Stimulated activated CD4-positive, alpha-beta T cell treated with anti-CD3 and anti-CD28 coated beads, TNF-alpha, amount 100 ng/mL, for 24 hours (primary cell): ENCODE results near the gene ATRNL1.

Experiments used
- DNase-seq, 3 experiments: peaks; one replicate each; pipeline ENCODE4 v3.0.0-alpha.2; 2020; ENCODE audit warnings: low read depth in 3 of 3

ATRNL1 gene

DNA sequence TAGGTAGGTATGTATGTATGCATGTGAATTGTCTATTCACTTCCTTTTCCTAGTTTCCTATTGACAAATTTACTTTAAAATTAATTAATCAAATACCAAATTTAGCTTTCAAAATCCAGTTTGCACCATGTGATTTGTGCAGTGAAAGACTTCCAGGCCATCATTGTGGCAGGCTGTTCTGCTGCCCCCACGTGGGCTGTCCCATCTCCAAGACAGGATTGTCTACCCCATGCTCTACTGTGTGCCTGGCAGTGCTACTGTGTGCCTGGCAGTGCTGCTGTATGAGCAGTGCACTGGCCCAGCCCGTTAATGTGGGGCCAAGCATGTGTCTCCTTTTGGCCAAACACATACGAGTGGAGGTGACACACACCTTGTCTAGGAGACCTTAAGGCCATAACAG, 805.1 kb downstream of the ATRNL1 start:
- DNase-seq = no peak

GRCh38 chr10:115902596-115902995, 809.4 kb downstream of the ATRNL1 start:
- no peak for DNase-seq

DNA sequence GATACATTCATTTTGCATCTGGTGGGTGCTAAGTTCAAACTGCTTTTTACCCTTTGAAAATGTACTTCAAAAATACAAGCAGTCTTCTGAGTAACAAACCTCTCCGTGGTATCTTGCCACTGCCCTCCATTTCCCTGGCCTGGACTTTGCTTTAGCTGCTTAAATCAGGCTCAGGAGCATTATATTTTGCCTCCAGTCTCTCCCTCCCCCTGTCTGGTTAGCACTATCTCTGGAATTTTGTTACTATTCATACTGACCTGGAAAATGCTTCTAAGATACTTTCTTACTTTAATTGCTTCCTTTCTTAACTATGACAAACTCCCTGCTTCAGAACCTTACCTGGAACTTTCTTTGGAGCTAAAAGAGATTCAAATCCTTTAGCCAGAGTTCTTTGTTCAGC, 810.0 kb downstream of the ATRNL1 start:
- no peak for DNase-seq

GRCh38 chr10:115903845-115904244, 810.7 kb downstream of the ATRNL1 start:
- no peak for DNase-seq

DNA sequence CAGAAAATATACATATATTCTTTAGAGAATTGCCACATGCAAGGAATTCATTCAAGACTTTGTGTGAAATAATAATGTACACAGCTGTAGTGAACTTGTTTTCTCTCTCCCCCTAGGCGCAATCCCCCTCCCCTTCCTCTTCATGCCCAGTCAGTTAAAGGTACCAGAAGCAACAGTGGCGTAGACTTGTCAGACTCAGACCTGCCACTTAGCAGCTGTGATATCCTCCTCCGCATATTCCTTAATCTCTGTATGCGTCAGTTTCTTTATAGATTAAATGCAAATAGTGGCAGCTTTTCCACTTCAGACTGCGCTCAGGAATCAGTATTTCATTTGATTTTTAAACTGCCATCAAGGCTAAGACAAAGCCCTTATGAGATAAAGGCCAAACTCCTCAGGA, 815.9 kb downstream of the ATRNL1 start:
- DNase-seq = no peak

GRCh38 chr10:115909962-115910731, 817.0 kb downstream of the ATRNL1 start:
- DNase-seq = no peak

DNA sequence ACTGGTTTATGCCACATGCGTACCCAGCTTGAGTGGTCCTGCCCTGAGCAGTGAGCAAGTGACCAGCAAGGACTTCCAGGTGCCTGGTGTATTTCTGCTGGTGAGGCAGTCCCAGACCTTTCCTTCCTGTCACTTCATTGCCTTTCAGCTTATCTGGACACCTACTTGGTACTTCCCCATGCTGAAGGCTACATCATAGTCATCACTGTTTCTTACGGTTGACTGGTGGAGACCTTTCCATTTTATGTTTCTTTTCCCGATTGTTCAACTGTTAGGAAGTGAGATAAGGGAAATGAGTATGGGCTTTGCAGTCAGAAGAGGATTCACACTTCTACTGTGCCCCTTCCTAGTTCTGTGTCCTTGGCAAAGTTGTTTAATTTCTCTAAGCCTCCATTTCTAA, 821.3 kb downstream of the ATRNL1 start:
- DNase-seq = no peak

DNA sequence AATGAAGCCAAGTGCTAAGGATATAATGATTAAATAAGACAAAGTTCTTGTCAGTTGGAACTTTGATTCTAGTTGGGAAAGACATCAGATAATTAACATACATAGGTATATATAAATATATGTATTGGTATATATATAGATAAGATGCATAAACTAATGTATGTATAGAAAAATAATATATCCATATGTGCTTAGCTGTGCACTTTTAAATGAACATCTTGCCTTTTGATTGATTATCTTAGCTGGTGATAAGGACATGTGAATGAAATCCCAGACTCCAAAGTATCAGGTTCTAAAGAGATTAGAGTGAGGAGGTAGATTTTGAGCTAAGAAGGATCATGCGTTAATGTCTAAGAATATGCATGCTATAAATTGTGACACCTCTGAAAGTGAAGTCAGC, 822.3 kb downstream of the ATRNL1 start:
- DNase-seq = no peak

- no peak for DNase-seq
Measured at GRCh38 chr10:115918812-115919211, 825.6 kb downstream of the ATRNL1 start.

- DNase-seq = no peak
Measured at GRCh38 chr10:115921795-115922194, 828.6 kb downstream of the ATRNL1 start.

DNA sequence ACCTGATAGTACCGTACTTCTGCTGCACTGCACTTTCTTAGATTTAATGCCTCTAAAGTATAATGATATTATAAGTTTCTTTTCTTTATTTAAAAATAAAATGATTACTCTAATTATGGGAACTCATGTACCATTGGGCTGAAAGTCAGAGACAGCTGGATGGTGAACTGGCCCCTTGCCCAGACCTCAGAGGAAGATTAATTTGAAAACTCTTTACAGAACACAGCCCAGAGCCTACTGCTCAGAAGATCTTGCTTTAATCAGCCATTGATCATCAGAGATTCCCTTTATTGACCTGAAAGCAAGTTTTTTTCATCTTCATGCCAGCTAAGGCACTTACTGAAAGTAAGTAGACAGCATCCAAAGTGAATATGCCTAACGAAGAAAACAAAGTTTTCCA, 838.1 kb downstream of the ATRNL1 start:
- no peak for DNase-seq

GRCh38 chr10:115932099-115932498, 838.9 kb downstream of the ATRNL1 start:
- DNase-seq = no peak

DNA sequence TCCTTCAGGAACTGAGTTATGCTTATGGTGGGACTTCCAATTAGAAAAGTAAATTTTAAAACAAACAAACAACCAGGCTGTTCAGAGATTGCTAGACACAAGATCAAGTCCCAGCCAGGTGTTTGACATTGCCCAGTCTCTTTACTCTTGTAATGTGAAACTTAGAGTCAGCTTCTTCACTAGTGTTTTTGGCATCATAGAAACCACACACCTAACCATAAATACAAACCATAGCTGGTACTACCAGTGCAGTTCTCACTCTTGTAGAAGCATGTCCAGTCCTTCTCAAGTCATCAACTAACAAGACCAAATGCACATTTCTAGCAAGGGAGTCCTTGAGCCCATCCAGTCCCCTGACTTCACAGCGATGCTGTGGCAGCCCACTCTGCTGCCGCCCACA, 839.9 kb downstream of the ATRNL1 start:
- DNase-seq = no peak

- no peak for DNase-seq
Measured at GRCh38 chr10:115935731-115936130, 842.6 kb downstream of the ATRNL1 start.

DNA sequence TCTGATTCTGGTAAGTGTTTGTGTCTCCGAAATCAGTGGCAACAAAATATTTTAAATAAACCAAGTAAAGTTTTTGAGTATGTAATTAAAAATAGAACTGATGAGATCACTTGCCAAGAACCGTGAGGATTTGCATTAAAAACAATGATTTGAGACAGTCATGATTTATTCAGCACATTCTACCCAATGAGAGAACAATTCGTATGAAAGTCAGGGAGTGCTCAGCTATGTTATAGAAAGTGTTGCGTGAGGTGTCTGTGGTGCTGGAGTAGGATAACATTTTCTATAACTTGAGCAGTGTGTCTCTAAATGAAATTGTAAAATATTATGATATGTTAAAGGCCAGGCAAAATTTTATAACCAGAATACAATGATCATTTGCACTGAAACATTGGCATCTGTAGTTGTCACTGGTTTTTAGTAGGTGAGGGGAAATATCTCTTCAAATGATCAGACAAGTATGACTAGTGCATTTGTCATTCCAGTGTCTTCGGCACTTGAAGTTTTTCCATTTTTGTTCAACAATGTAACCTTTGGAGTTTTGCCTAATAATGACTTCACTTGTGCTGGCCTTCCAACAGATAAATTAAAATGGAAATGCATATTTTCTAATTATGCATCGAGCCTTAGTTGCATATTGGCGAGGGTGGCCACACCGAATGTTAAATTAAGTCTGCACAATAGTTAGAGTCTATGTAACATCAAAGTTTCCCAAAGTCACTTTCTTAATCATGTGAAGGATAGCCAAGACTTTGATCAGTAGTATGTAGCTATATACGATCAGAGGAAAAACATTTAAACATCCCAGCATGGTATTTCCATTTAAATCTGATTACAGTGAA, 844.0 kb downstream of the ATRNL1 start:
- no peak for DNase-seq

GRCh38 chr10:115937768-115938056, 844.5 kb downstream of the ATRNL1 start:
- DNase-seq = no peak

- DNase-seq = no peak
Measured at GRCh38 chr10:115939101-115939854, 846.1 kb downstream of the ATRNL1 start.

DNA sequence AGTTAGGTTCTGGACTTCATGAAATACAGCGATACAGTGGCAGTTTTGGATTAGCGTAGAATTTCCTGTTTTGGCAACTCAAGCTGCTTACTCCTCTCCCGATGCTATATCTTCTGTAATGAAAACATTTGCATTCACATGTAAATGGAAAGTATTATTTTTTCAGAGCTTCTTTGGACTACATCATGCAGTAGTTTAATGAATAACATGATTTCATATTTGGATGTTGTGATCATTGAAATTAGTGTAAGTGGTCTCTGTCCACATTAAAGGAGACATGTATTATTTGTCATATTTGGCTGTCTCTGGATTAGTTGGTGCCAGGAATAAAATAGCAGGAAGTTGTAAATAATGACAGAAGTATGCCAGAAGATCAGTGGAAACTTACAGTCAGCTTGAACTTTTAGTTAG, 848.2 kb downstream of the ATRNL1 start:
- no peak for DNase-seq

- DNase-seq = no peak
Measured at GRCh38 chr10:115942101-115942500, 848.9 kb downstream of the ATRNL1 start.

DNA sequence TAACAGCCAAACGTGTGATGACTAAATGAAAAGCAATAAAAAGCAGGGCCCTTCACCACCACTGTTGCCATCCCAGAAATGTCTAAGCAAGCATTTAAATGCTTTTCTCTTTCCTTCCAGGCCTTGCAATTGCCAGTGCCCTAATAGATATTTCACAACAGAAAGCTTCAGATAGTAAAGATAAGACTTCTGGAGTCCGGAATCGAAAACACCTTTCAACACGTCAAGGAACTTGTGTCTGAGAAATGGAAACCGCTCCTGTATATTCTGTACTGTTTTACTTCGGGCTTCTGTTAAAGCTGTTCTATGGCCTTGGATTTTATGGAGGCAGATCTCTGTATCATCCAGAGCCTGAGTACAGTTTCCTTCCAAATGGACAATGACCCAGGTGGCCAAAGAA, 851.4 kb downstream of the ATRNL1 start:
- no peak for DNase-seq

DNA sequence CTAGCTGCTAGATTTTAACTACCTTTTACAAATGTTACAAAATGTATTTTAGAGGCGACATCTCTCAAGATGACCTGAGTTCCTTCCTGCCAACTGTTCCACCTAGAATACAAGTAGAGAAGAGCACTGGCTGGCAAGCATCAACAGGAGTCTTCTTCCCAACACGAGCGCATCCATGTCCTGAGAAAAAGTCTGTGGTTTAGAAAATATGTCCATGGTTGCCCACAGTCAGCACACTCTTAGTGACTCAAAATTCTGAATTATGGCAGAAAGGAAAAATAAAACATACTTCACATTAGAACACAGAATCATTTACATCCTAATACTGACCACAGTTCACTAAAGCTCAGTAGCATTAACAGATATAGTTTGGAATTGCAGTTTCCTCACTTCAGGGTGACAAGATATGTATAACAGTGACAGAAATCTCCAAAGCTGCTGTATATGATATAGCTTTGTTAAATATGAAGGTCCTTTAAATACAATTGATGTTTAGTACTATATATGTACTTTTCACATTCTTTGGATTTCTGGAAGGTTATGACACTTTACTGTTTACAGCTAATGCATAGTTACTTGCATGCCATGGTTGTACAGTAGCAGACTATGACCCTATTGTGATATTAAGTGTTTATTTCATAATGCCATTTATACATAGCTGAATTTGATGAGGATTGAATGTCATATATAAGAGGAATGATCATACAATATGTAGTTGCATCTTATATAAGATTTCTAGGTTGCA, 852.7 kb downstream of the ATRNL1 start:
- DNase-seq = no peak

DNA sequence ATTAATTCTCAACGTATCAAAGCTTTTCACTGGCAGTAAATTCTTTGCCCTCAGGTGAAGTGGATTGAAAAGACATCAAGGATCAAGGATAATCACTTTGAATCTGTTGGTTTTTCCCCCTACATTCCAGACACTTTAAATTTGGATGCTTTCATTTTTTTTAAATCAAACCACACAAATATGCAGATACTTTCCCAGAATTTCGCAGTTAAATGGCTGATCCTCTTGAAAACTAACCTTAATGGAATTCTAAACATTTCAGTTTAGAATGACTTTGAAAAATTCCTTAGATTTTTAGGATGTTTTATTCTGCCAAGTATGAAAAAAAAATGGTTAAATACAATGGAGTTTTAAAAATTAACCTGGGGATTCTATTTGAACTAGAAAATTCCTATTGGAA, 853.9 kb downstream of the ATRNL1 start:
- DNase-seq = no peak
